ENCODE results near the gene SLC25A30.
"Not testable (repeated sequence)": the region's sequence is repeated elsewhere in the genome, so short reads cannot be mapped to it uniquely, and the experiment has no call there.

The SLC25A30 gene

GRCh38 chr13:45432737-45433380, 14.7 kb upstream of the SLC25A30 start:
- DNase-seq (ENCODE audit: low read depth) = no peak

DNA sequence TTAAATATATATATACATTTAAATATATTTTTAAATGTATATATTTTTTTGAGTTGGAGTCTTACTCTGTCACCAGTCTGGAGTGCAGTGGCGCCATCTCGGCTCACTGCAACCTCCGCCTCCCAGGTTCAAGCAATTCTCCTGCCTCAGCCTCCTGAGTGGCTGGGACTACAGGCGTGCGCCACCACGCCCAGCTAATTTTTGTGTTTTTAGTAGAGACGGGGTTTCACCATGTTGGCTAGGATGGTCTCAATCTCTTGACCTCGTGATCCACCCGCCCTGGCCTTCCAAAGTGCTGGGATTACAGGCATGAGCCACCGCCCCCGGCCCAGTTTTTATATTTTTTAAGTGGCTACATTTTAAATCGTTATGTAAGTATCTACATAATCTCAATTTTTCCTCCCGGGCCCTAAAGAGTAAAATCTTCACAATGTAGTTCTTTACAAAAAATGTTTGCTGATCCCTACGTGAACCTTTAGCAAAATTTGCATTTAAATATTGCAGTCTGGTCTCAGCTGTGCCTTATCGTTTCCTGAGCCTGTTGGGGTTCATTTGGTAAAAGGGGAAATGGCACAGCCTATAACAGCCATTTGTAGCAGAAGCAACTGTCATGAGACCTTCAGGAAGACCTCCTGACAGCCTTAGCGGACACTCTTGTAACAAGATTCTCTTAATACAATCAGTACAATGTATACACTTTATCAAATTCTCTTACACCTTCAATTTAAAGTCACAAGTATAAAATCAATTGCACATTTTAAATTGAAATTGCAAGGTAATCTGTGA, 8.1 kb upstream of the SLC25A30 start:
- DNase-seq (ENCODE audit: low read depth) = not testable (repeated sequence)

- DNase-seq (ENCODE audit: low read depth) = no peak
These were observed 4.6 kb upstream of the SLC25A30 start for GRCh38 chr13:45422731-45423292.

DNA sequence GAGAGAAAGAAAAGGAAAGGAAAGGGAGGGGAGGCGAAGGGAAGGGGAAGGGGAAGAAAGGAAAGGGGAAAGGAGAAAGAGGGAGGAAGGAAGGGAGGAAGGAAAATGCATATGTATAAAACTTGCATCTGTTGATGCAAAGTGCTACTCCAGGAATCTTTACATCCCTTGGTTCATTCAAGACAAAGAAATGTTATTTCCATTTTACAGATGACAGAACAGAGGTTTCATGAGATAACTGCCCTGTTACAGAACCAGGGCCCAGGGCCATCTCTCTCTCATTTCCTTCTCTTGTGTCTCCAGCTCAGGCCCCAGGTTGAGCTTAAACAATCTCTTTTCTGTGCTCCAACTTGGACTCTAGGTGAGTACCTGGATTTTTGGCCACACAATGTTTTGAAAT, 1.8 kb upstream of the SLC25A30 start:
- DNase-seq (ENCODE audit: low read depth) = no peak

GRCh38 chr13:45419389-45419788, 1.2 kb upstream of the SLC25A30 start:
- not testable (repeated sequence) for DNase-seq (ENCODE audit: low read depth)

DNA sequence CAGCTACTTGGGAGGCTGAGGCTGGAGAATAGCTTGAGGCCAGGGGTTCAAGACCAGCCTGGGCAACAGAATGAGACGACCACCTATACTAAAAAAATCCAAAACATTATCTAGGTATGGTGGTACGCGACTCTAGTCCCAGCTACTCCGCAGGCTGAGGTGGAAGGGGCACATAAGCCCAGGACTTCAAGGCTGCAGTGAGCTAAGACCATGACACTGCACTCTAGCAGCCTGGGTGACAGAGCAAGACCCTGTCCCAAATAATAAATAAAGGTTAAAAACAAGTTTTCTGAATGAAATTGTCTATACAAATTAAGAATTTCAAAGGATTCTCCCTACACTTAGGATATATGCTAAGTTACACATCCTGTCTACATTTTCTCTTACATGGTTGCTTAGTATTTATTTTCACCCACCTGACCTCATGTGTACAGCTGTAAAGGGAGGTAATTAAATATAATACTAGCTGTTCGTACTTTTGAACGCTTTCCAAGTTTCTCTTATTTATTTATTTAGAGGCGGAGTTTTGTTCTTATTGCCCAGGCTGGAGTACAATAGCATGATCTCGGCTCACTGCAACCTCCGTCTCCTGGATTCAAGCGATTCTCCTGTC, 1.6 kb downstream of the SLC25A30 start:
- no peak for DNase-seq (ENCODE audit: low read depth)

- no peak for DNase-seq (ENCODE audit: low read depth)
These were observed 3.1 kb downstream of the SLC25A30 start for GRCh38 chr13:45415112-45415511.

GRCh38 chr13:45413826-45414307, 4.3 kb downstream of the SLC25A30 start:
- DNase-seq (ENCODE audit: low read depth) = no peak

GRCh38 chr13:45412274-45413049, 5.7 kb downstream of the SLC25A30 start:
- DNase-seq (ENCODE audit: low read depth) = no peak

GRCh38 chr13:45411631-45412030, 6.5 kb downstream of the SLC25A30 start:
- no peak for DNase-seq (ENCODE audit: low read depth)

DNA sequence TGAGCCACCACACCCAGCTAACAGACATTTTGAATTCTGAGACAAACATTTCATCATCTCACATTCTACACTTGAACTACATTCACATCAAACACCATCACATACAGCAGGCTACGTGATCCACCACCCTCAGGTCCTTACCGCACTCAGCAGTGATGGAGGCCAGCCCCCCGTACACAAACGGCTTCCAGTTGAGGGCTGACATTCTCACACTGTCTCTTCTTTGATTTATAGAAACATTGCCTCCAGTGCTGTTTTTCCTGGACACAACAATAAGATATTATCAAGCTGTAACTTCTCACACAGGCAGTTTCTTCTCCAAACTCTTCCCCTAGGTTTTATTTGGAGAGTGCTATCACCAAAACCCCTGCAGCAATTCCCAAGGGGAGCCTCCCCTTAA, 7.0 kb downstream of the SLC25A30 start:
- no peak for DNase-seq (ENCODE audit: low read depth)

DNA sequence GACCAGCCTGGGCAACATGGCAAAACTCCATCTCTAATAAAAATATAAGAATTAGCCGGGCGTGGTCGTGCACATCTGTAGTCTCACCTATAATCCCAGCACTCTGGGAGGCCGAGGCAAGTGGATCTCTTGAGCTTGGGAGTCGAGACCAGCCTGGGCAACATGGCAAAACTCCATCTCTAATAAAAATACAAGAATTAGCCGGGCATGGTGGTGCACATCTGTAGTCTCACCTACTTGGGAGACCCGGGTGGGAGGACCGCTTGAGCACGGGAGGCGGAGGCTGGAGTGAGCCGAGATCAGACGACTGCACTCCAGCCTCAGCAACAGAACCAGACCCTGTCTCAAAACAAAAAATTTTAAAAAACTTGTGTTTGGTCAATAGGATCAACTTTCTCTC, 7.7 kb downstream of the SLC25A30 start:
- no peak for DNase-seq (ENCODE audit: low read depth)

DNA sequence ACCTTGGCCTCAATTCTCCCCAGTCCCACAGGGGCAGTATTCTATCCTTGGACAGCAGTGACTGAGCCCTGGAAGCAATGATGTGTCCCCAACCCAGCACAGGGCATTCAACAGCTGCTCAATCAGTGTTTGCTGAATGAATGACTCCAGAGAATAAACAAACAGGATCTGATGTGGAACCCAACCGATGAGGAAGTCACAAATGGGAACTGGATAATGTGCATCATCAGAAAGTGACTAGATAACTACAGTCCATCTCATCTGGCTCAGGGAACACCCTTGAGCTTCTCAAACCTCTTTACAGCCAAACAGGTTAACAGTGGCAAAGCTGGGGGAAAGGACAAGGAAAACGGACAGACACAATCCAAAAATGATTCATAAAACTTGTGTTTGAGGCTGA, 8.2 kb downstream of the SLC25A30 start:
- DNase-seq (ENCODE audit: low read depth) = no peak

GRCh38 chr13:45406421-45406820, 11.8 kb downstream of the SLC25A30 start:
- no peak for DNase-seq (ENCODE audit: low read depth)

DNA sequence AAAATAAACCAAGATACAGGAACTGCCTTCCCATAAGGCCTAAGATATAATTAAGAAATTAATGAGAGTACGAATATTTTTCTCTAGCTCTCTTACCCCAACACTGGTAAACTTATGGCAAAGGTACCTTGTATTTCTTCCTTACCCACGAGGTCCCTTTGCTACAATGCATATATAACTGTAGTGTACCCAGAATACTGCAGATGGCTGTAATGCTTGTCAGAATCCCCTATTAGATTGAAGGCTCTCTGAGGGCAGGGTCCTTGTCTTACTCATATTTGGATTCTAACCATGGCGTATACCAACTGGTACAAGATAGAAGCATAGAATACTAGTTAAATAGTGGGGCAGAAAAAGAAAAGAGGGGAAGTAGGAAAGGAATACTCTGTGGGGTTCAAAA, 15.1 kb downstream of the SLC25A30 start:
- no peak for DNase-seq (ENCODE audit: low read depth)

GRCh38 chr13:45402641-45403040, 15.5 kb downstream of the SLC25A30 start:
- DNase-seq (ENCODE audit: low read depth) = no peak

- DNase-seq (ENCODE audit: low read depth) = no peak
These were observed 16.9 kb downstream of the SLC25A30 start for GRCh38 chr13:45401314-45401713.

DNA sequence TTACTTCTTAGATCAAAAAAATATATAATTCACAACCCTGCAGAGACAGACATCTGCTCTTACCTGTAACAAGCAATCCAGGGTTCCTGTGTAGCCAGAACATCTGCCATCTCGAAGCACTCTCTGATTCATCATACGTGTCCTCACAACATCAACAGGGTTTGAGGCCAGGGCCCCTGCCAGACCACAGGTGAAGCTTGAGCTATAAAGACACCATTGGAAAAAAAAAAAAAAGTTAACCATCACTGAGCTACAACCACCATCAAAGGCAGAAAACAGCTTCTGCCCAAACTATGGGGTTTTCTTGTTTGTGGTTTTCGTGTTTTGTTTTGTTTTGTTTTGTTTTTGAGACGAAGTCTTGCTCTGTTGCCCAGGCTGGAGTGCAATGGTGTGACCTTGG, 19.3 kb downstream of the SLC25A30 start:
- DNase-seq (ENCODE audit: low read depth) = peak; percentile 16

DNA sequence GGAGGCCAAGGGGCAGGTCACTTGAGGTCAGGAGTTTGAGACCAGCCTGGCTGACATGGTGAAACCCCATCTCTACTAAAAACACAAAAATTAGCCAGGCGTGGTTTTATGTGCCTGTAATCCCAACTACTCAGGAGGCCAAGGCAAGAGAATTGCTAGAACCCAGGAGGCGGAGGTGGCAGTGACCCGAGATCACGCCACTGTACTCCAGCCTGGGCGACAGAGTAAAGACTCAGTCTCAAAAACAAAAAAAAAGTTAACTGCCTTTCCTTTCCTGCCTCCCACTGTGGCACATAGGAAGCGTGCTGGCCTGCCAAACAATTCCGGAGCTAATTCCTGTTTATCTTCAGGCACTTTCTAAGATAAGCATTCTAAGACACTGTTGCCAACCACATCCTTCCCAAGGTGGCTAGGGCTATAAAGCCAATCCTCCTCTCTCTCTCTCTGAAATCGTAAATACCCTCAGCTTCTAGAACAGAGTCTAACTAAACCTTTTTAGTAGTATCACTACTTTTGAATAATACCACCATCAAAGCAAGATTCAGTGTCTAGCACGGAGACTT, 21.6 kb downstream of the SLC25A30 start:
- no peak for DNase-seq (ENCODE audit: low read depth)

GRCh38 chr13:45393941-45394570, 24.1 kb downstream of the SLC25A30 start:
- DNase-seq (ENCODE audit: low read depth) = no peak

GRCh38 chr13:45392811-45393210, 25.4 kb downstream of the SLC25A30 start:
- DNase-seq (ENCODE audit: low read depth) = no peak
